Activated naive CD4-positive, alpha-beta T cell treated with Interleukin-2 at 50 U/mL for 16 hours (primary cell): ENCODE measurements around the gene PPP1R12A.
"Not testable (repeated sequence)": the region's sequence is repeated elsewhere in the genome, so short reads cannot be mapped to it uniquely, and the experiment has no call there.

Experiments
- DNase-seq: peaks from one replicate; pipeline ENCODE4 v3.0.0-alpha.2; 2020

PPP1R12A gene

GRCh38 chr12:79935021-79935623, at the start of gene PPP1R12A:
Gene PPP1R12A (minus strand): TSS chr12:79935097. CDS start chr12:79934931, 166 bp downstream.
- peak; percentile 94 for DNase-seq

GRCh38 chr12:79983986-79984620, 49.2 kb upstream of the PPP1R12A start:
- no peak for DNase-seq

- DNase-seq: no peak
These were observed 48.6 kb upstream of the PPP1R12A start for GRCh38 chr12:79983492-79983891.

- no peak for DNase-seq
These were observed 47.5 kb upstream of the PPP1R12A start for GRCh38 chr12:79982086-79983062.

- DNase-seq: no peak
These were observed 43.8 kb upstream of the PPP1R12A start for GRCh38 chr12:79978692-79979091.

GRCh38 chr12:79977856-79978460, 43.1 kb upstream of the PPP1R12A start:
- DNase-seq: not testable (repeated sequence)

GRCh38 chr12:79975143-79975542, 40.2 kb upstream of the PPP1R12A start:
- no peak for DNase-seq

- no peak for DNase-seq
These were observed 38.9 kb upstream of the PPP1R12A start for GRCh38 chr12:79973801-79974200.

- DNase-seq: no peak
These were observed 29.3 kb upstream of the PPP1R12A start for GRCh38 chr12:79964100-79964627.

GRCh38 chr12:79961411-79961810, 26.5 kb upstream of the PPP1R12A start:
- no peak for DNase-seq

GRCh38 chr12:79959484-79959883, 24.6 kb upstream of the PPP1R12A start:
- no peak for DNase-seq

- no peak for DNase-seq
These were observed 22.0 kb upstream of the PPP1R12A start for GRCh38 chr12:79956896-79957295.

GRCh38 chr12:79955561-79955960, 20.7 kb upstream of the PPP1R12A start:
- no peak for DNase-seq

GRCh38 chr12:79954037-79954610, 19.2 kb upstream of the PPP1R12A start:
- no peak for DNase-seq

GRCh38 chr12:79949098-79949497, 14.2 kb upstream of the PPP1R12A start:
- no peak for DNase-seq

GRCh38 chr12:79945433-79945832, 10.5 kb upstream of the PPP1R12A start:
- no peak for DNase-seq

GRCh38 chr12:79944565-79944964, 9.7 kb upstream of the PPP1R12A start:
- no peak for DNase-seq

- DNase-seq: not testable (repeated sequence)
These were observed 7.9 kb upstream of the PPP1R12A start for GRCh38 chr12:79942846-79943245.

- DNase-seq: no peak
These were observed 4.9 kb upstream of the PPP1R12A start for GRCh38 chr12:79939728-79940310.

GRCh38 chr12:79938843-79939242, 3.9 kb upstream of the PPP1R12A start:
- DNase-seq: no peak

- DNase-seq: no peak
These were observed 1.8 kb upstream of the PPP1R12A start for GRCh38 chr12:79936670-79937069.
